GM21723 (cell line): ENCODE data around the gene CCDC159.
"Not testable (repeated sequence)": the region's sequence is repeated elsewhere in the genome, so short reads cannot be mapped to it uniquely, and the experiment has no call there.

Experiments used
- ATAC-seq: cut with Tn5 transposase; IDR thresholded peaks from one replicate; pipeline ENCODE4 v1.9.1; 2021; ENCODE audit warnings: mild to moderate bottlenecking, moderate library complexity; ENCODE audit not compliant: unreplicated experiment

The CCDC159 gene

GRCh38 chr19:11337080-11337479 lies 9.2 kb upstream of the CCDC159 start:
- ATAC-seq = no peak

GRCh38 chr19:11338121-11338520 lies 8.2 kb upstream of the CCDC159 start:
- ATAC-seq = no peak

- no peak for ATAC-seq
Observed at GRCh38 chr19:11338569-11339253, 7.6 kb upstream of the CCDC159 start.

- ATAC-seq = no peak
Observed at GRCh38 chr19:11339254-11340098, 6.8 kb upstream of the CCDC159 start, which contains the start of gene RAB3D. TSS of gene RAB3D (minus strand) at chr19:11339657. CDS start at chr19:11337399, 2,258 bp downstream.

- ATAC-seq = not testable (repeated sequence)
Observed at GRCh38 chr19:11340099-11340467, 6.2 kb upstream of the CCDC159 start.

- no peak for ATAC-seq
Observed at GRCh38 chr19:11342429-11342828, 3.9 kb upstream of the CCDC159 start.

- no peak for ATAC-seq
Observed at GRCh38 chr19:11345122-11345803, 1.1 kb upstream of the CCDC159 start.

- ATAC-seq = no peak
Observed at GRCh38 chr19:11347546-11348039, 1.3 kb downstream of the CCDC159 start.

- ATAC-seq = no peak
Observed at GRCh38 chr19:11349171-11349570, 2.9 kb downstream of the CCDC159 start.

- not testable (repeated sequence) for ATAC-seq
Observed at GRCh38 chr19:11354102-11354501, 7.8 kb downstream of the CCDC159 start.

- ATAC-seq = peak; percentile 57
Observed at GRCh38 chr19:11355160-11356073, 9.1 kb downstream of the CCDC159 start, which contains the start of gene PLPPR2. TSS of gene PLPPR2 (plus strand) at chr19:11355432. CDS start at chr19:11357674, 2,242 bp downstream.

GRCh38 chr19:11356074-11356397 lies 9.7 kb downstream of the CCDC159 start:
- no peak for ATAC-seq

GRCh38 chr19:11356676-11357550 lies 10.6 kb downstream of the CCDC159 start:
- no peak for ATAC-seq

- no peak for ATAC-seq
Observed at GRCh38 chr19:11359421-11359820, 13.1 kb downstream of the CCDC159 start.

- ATAC-seq = no peak
Observed at GRCh38 chr19:11361037-11361770, 14.9 kb downstream of the CCDC159 start.

GRCh38 chr19:11361771-11362731 lies 15.7 kb downstream of the CCDC159 start:
- no peak for ATAC-seq

- ATAC-seq = no peak
Observed at GRCh38 chr19:11363881-11364280, 17.6 kb downstream of the CCDC159 start.
